Dermis microvascular lymphatic vessel endothelial cell (primary cell): ENCODE data around the gene GMCL2. TPM values are rescaled to one million over a fixed set of nuclear protein-coding genes. Genes with fewer than 3 reads are reported as not detected.
"Not testable (repeated sequence)": the region's sequence is repeated elsewhere in the genome, so short reads cannot be mapped to it uniquely, and the experiment has no call there.

ENCODE experiments used
- DNase-seq, 2 donors: peaks; one replicate each; pipeline versions ENCODE4 v3.0.0 to v3.0.0-alpha.2; 2010; ENCODE audit warnings: low read depth in 2 of 2
- total RNA-seq: library from RNA; depleted of rRNA; stranded (reverse); fragments of >200 nt; gene quantifications from 2 replicates; pipeline ENCODE4 v1.2.1, GENCODE V29; 2014

GMCL2 gene, protein sequence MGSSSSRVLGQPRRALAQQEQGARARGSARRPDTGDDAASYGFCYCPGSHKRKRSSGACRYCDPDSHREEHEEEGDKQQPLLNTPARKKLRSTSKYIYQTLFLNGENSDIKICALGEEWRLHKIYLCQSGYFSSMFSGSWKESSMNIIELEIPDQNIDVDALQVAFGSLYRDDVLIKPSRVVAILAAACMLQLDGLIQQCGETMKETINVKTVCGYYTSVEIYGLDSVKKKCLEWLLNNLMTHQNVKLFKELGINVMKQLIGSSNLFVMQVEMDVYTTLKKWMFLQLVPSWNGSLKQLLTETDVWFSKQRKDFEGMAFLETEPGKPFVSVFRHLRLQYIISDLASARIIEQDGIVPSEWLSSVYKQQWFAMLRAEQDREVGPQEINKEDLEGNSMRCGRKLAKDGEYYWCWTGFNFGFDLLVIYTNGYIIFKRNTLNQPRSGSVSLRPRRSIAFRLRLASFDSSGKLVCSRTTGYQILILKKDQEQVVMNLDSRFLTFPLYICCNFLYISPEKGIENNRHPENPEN
- not detected in 2 replicates for total RNA-seq

GRCh38 chr5:178187014-178187413, at the start of gene GMCL2:
TSS of gene GMCL2 (minus strand) at chr5:178187371. CDS start at chr5:178187299, 72 bp downstream.
- DNase-seq = no peak

- DNase-seq = no peak
Observed at GRCh38 chr5:178236679-178237078, 49.5 kb upstream of the GMCL2 start.

GRCh38 chr5:178236126-178236525, 49.0 kb upstream of the GMCL2 start:
- no peak for DNase-seq

- no peak for DNase-seq
Observed at GRCh38 chr5:178235588-178235974, 48.4 kb upstream of the GMCL2 start.

DNA sequence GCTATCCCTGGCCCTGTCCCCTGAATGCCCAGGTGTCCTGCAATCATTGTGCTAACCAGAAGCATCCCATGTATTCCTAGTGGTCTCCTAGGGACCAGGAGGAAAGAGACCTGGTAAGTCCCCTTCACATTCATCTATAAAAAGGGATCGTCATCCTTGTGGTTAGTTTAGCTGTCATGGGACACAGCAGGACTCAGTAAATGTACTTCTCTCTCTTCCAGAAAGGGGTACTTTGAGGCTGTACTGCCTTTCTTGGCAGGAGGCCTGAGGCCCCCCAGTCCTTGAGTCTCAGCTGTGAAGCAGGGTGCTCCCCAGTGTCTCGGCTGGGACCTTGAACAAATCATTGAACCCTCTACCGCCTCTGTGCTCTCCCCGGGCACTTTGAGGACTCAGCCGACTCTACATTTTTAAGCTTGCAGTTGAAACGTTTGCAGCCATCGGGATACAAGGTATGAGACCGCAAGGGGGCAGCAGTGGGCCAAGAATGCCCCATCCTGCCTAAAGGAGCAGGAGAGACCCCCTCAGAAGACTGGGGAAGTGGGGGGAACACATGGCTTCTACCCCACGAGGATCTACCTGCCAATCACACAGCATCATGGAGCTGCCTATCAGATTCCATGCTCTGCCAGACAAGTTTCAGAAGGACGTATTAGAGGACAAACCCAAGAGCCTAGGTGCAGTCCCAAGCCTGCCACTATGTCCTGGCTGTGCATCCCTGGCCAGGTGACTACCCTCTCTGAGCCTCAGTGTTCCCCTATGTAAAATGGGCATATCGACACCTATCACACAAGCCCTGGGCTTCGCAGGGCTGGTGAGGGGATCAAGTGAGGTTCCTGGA, 47.8 kb upstream of the GMCL2 start:
- DNase-seq = peak in 1 of 2 donors; percentile 62

GRCh38 chr5:178234121-178234749, 47.1 kb upstream of the GMCL2 start:
- no peak for DNase-seq

- no peak for DNase-seq
Observed at GRCh38 chr5:178232920-178233429, 45.8 kb upstream of the GMCL2 start.

DNA sequence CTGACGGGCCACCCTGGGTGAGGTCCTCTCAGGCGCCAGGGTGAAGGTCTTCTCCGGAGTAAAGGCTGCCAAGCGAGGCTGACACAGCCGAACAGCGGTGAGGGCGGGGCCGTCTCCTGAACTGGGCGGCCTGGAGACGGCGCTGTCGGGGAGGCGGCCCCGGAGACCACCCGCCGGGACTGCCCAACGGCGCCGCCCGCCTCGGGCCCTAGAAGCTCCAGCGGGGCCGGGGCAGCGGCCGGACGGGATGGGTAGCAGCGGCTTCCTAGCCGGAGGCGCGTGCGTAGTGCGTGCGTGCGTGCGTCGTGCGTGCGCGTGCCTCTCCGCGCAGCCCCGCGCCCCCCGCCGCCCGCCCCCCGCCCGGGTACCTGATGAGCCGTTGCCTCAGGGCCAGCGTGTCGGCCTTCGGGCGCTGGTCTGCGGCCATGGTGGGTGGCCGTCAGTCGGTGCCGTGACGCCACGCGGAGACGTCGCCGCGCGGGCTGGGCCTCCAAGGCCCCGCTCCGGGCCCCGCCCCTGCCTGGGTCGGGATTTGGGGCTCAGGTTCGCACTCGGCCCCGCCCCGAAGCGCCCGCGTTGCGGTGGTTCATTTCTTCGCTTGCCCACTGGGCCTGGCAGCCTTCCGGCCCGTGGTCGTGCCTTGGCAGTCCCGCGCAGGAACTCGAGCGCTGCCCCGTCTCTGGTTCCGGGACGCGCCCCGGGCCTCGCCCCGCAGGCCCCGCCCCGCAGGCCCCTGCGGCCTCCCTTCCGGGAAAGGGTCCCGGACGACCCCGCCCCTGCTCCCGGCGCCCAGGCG, 45.2 kb upstream of the GMCL2 start, which contains the start of gene PHYKPL:
TSS of gene PHYKPL (minus strand) at position 679 of the 796 bp plus-strand sequence. CDS start at position 427, 252 bp downstream.
- peak in 1 of 2 donors; percentile 77 for DNase-seq

GRCh38 chr5:178231539-178232123, 44.5 kb upstream of the GMCL2 start:
- DNase-seq = peak in 1 of 2 donors; percentile 12

DNA sequence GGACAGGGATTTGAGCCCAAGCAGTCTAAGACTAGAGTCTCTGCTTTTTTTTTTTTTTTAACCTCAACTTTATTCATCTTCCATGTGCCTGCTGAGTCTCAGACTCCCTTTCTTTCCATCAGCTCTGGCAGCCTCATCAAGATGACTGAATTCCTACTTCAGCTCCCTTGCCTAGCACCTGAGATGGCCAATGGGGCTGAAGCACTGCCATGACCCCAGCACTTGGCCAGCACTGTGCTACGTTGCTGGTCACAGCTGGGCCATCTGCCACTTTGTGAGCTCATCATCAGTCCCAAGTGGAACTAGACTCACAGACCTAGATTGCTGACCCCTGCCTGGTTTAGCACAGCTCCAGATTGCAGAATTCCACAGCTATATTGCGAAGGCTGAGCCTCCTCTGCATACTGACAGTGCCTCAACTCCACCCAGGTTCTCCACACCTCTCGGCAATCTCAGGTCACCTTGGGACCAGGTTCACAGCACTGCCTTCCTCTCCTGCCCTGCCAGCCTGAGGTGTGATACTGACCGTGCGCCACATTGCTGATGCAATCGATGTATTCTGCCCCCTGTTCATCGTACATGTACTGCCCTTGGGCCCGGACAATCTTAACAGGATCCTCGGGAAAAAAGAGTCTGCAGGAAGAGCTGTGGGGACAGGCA, 43.8 kb upstream of the GMCL2 start:
- DNase-seq = no peak

- no peak for DNase-seq
Observed at GRCh38 chr5:178229861-178230260, 42.7 kb upstream of the GMCL2 start.

GRCh38 chr5:178229111-178229510, 41.9 kb upstream of the GMCL2 start:
- DNase-seq = not testable (repeated sequence)

GRCh38 chr5:178228609-178229008, 41.4 kb upstream of the GMCL2 start:
- no peak for DNase-seq

DNA sequence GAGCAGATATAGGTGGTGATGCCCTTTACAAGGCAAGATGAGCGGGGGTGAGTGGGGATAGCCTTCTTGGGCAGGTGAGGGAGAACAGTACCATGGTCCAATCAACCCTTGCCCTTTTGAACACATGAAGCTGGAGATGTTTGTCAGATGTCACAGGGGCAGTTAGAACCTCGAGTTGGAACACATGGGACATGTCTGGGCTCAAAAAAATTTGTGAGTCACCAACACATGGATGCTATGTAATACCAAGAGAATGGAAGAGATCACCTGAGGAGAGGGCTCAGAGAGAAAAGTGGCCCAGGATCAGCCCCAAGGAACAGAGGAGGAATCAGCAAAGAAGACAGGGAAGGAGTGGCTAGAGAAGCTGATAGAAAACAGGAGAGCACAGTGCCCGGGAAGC, 40.8 kb upstream of the GMCL2 start:
- DNase-seq = no peak

- DNase-seq = no peak
Observed at GRCh38 chr5:178227138-178227659, 40.0 kb upstream of the GMCL2 start.

- DNase-seq = no peak
Observed at GRCh38 chr5:178225174-178225573, 38.0 kb upstream of the GMCL2 start.

- no peak for DNase-seq
Observed at GRCh38 chr5:178224403-178224802, 37.2 kb upstream of the GMCL2 start.

- no peak for DNase-seq
Observed at GRCh38 chr5:178223828-178224335, 36.7 kb upstream of the GMCL2 start.

- no peak for DNase-seq
Observed at GRCh38 chr5:178223196-178223773, 36.1 kb upstream of the GMCL2 start.
